ENCODE results near the gene MAP4K4. TPM values are rescaled to one million over a fixed set of nuclear protein-coding genes. Genes with fewer than 3 reads are reported as not detected.

The MAP4K4 gene
- total and polyA plus RNA-seq, 2 of the 13 experiments (the other 11 are each of a cell fraction or from before 2014, with no cell fraction given), result 105 to 264 TPM

- H3K9me3 ChIP-seq (ENCODE audit: low read length), result no peaks in the 10 kb centered on the region
- TF ChIP-seq XRCC5 (optimal IDR thresholded peaks at IDR 0.05; ENCODE audit: low read length), result no peak
- TF ChIP-seq SMAD9 (CRISPR knock-in tag; IDR thresholded peaks at IDR 0.05), result no peak
- TF ChIP-seq ZHX2 (IDR thresholded peaks at IDR 0.05; ENCODE audit: low read depth), result no peak
- no peak for TF ChIP-seq ZHX2 (CRISPR knock-in tag; IDR thresholded peaks at IDR 0.05; ENCODE audit: borderline replicate concordance)
- no peak for TF ChIP-seq ZNF382 (CRISPR knock-in tag; IDR thresholded peaks at IDR 0.05; ENCODE audit: borderline replicate concordance)
- no peak for TF ChIP-seq NFRKB (IDR thresholded peaks at IDR 0.05)
- peak; percentile 66 for TF ChIP-seq ZMYM4 (CRISPR knock-in tag; IDR thresholded peaks at IDR 0.05)
- no peak for TF ChIP-seq ZNF776 (CRISPR knock-in tag; IDR thresholded peaks at IDR 0.05)
- no peak for TF ChIP-seq ZNF724P (CRISPR knock-in tag; IDR thresholded peaks at IDR 0.05; ENCODE audit: borderline replicate concordance)
- peak; percentile 80 for TF ChIP-seq CREM (IDR thresholded peaks at IDR 0.05)
- TF ChIP-seq CREM (CRISPR knock-in tag; IDR thresholded peaks at IDR 0.05), result no peak
- TF ChIP-seq BCL3 (CRISPR knock-in tag; IDR thresholded peaks at IDR 0.05), result no peak
- peak; percentile 68 for TF ChIP-seq RBM22 (optimal IDR thresholded peaks at IDR 0.05; ENCODE audit: low read length)
- TF ChIP-seq RNF219 (CRISPR knock-in tag; IDR thresholded peaks at IDR 0.05), result no peak
- TF ChIP-seq ATRX (CRISPR knock-in tag; IDR thresholded peaks at IDR 0.05; ENCODE audit: borderline replicate concordance), result no peak
These were observed 69.6 kb downstream of the MAP4K4 start for GRCh38 chr2:101766871-101767739.

More at GRCh38 chr2:101766871-101767739, 69.6 kb downstream of the MAP4K4 start:
- peaks cover 64% of the 10 kb centered on the region for H4K20me1 ChIP-seq (ENCODE audit: insufficient read depth, low read length)
- ATAC-seq, result peak; percentile 73
- in situ Hi-C loops (cut with HindIII; ENCODE audit: extremely low pct_ligation_motif_present, low pct_unique_long_range_greater_than_20kb), result no loop called here
- H3K27ac ChIP-seq (ENCODE audit: extremely low read length, insufficient read depth, low read length), result peak overlapping the region; percentile 60
- H2AFZ ChIP-seq (ENCODE audit: low read length), result no peak overlapping the region
- H3K9ac ChIP-seq (ENCODE audit: insufficient read depth, low read depth, low read length), result peak overlapping the region; percentile 57
- peak overlapping the region; percentile 35 to 48 (median 48); a peak in 5 of 6 replicates for H3K4me3 ChIP-seq (replicated peaks in 1 of 3; ENCODE audit: insufficient read depth in 1 of 3, low read depth in 2 of 3, low read length in 3 of 3)
- FAIRE-seq, result peak; percentile 87
- DNase-seq (ENCODE audit: low spot score), result peak; percentile 97
- peaks cover 97% of the 10 kb centered on the region for H3K79me2 ChIP-seq (ENCODE audit: insufficient read depth, low read length)
- ChIA-PET CTCF (ENCODE audit: low intra/inter-chr PET ratio, low total read pairs) (no interaction called here), POLR2A (interaction anchor here (0.6 to 2.6 kb wide), 24 partner anchors 9 to 458 kb away, joined by 3 to 21 read pairs (median 4); partner anchors contain the start of genes MAP4K4 and RNF149)
- no peaks in the 10 kb centered on the region for H3K27me3 ChIP-seq (ENCODE audit: control insufficient read depth in 1 of 2, insufficient read depth in 2 of 2, low read length in 2 of 2)
- H3K4me1 ChIP-seq (ENCODE audit: insufficient read depth, low read length), result peaks cover 100% of the 10 kb centered on the region
- intact Hi-C loops (cut with micrococcal nuclease; ENCODE audit: unreplicated experiment), result loop anchor here (1.0 to 5.0 kb wide), 5 partner anchors 36 to 435 kb away; partner anchors contain the start of gene MAP4K4
- no TSS peak for BruUV-seq (replicated peaks)
- H3K4me2 ChIP-seq (ENCODE audit: low read depth, low read length), result peak overlapping the region; percentile 81
- H3K36me3 ChIP-seq (replicated peaks in 1 of 2; ENCODE audit: control insufficient read depth in 1 of 2, insufficient read depth in 2 of 2, low read length in 2 of 2), result 0 out of 5 replicates have a peak, but pooled peaks cover 0 to 1% of the 10 kb centered on the region in 2 experiments
- WGBS (ENCODE audit: low lambda C conversion rate), result 3% methylated on average over 5 of the region's 5 CpGs
